HG02642 (cell line): ENCODE measurements around the gene ABCA8.
"Not testable (repeated sequence)": the region's sequence is repeated elsewhere in the genome, so short reads cannot be mapped to it uniquely, and the experiment has no call there.

Source experiments
- ATAC-seq: cut with Tn5 transposase; IDR thresholded peaks from one replicate; pipeline ENCODE4 v1.9.1; 2021; ENCODE audit warnings: mild to moderate bottlenecking; ENCODE audit not compliant: unreplicated experiment, poor library complexity

The ABCA8 gene

GRCh38 chr17:68944435-68945035 lies 10.7 kb downstream of the ABCA8 start:
- ATAC-seq: no peak

- ATAC-seq: not testable (repeated sequence)
Measured at GRCh38 chr17:68943812-68944182, 11.4 kb downstream of the ABCA8 start.

GRCh38 chr17:68943123-68943811 lies 11.9 kb downstream of the ABCA8 start:
- no peak for ATAC-seq

- no peak for ATAC-seq
Measured at GRCh38 chr17:68942389-68942788, 12.8 kb downstream of the ABCA8 start.

GRCh38 chr17:68941761-68942160 lies 13.4 kb downstream of the ABCA8 start:
- no peak for ATAC-seq

- no peak for ATAC-seq
Measured at GRCh38 chr17:68939195-68939594, 16.0 kb downstream of the ABCA8 start.

GRCh38 chr17:68937890-68938514 lies 17.2 kb downstream of the ABCA8 start:
- ATAC-seq: no peak

- no peak for ATAC-seq
Measured at GRCh38 chr17:68927516-68927915, 27.7 kb downstream of the ABCA8 start.

GRCh38 chr17:68924793-68925720 lies 30.1 kb downstream of the ABCA8 start:
- ATAC-seq: no peak

- no peak for ATAC-seq
Measured at GRCh38 chr17:68910789-68911431, 44.3 kb downstream of the ABCA8 start.

- no peak for ATAC-seq
Measured at GRCh38 chr17:68910251-68910705, 44.9 kb downstream of the ABCA8 start.

- ATAC-seq: no peak
Measured at GRCh38 chr17:68909066-68909465, 46.1 kb downstream of the ABCA8 start.

- peak; percentile 69 for ATAC-seq
Measured at GRCh38 chr17:68908045-68908444, 47.1 kb downstream of the ABCA8 start.

GRCh38 chr17:68906638-68907037 lies 48.6 kb downstream of the ABCA8 start:
- ATAC-seq: no peak

GRCh38 chr17:68903286-68903685 lies 51.9 kb downstream of the ABCA8 start:
- no peak for ATAC-seq

- no peak for ATAC-seq
Measured at GRCh38 chr17:68897557-68897956, 57.6 kb downstream of the ABCA8 start.

GRCh38 chr17:68892658-68893057 lies 62.5 kb downstream of the ABCA8 start:
- ATAC-seq: no peak

GRCh38 chr17:68892193-68892592 lies 63.0 kb downstream of the ABCA8 start:
- no peak for ATAC-seq

GRCh38 chr17:68886401-68886800 lies 68.8 kb downstream of the ABCA8 start:
- ATAC-seq: no peak

GRCh38 chr17:68884888-68885287 lies 70.3 kb downstream of the ABCA8 start:
- ATAC-seq: no peak
